HepG2 (cell line): ENCODE data around the gene P3H3. TPM values are rescaled to one million over a fixed set of nuclear protein-coding genes. Genes with fewer than 3 reads are reported as not detected.

Source experiments
- ARNT2 ChIP-seq: sonication (generic); formaldehyde crosslinking; IDR thresholded peaks from 2 replicates; pipeline ENCODE4 v1.8.0; 2022; ENCODE audit warnings: mild to moderate bottlenecking, low read depth, missing genetic modification reagents, moderate library complexity
- ELF3 ChIP-seq: IDR thresholded peaks from 2 replicates; pipeline ENCODE4 v1.6.1; 2016; ENCODE audit warnings: missing genetic modification reagents, missing compliant biosample characterization
- KDM5A ChIP-seq: fragments of 200-600 bp; sonication (generic); IDR thresholded peaks from 2 replicates; pipeline ENCODE4 v1.7.0; 2018; ENCODE audit warnings: antibody characterized with exemption, mild to moderate bottlenecking, low read length, borderline replicate concordance
- MTA3 ChIP-seq: sonication (generic); formaldehyde crosslinking; IDR thresholded peaks from 2 replicates; pipeline ENCODE4 v1.4.0; 2020; ENCODE audit warnings: missing genetic modification reagents
- MTF1 ChIP-seq: sonication (generic); formaldehyde crosslinking; IDR thresholded peaks from 2 replicates; pipeline ENCODE4 v1.5.0; 2020; ENCODE audit warnings: missing genetic modification reagents
- MXD1 ChIP-seq: sonication (generic); formaldehyde crosslinking; IDR thresholded peaks from 2 replicates; pipeline ENCODE4 v1.4.0; 2020; ENCODE audit warnings: mild to moderate bottlenecking, missing genetic modification reagents
- NFIC ChIP-seq: IDR thresholded peaks from 2 replicates; pipeline ENCODE4 v1.6.1; 2012; ENCODE audit warnings: mild to moderate bottlenecking, low read length, inconsistent platforms
- PAF1 ChIP-seq: IDR thresholded peaks from 2 replicates; pipeline ENCODE4 v1.6.1; 2016; ENCODE audit warnings: missing genetic modification reagents, missing compliant biosample characterization
- PRMT3 ChIP-seq: sonication (generic); formaldehyde crosslinking; IDR thresholded peaks from 2 replicates; pipeline ENCODE4 v1.8.1; 2022; ENCODE audit warnings: low read depth, mild to moderate bottlenecking, moderate library complexity, missing genetic modification reagents, borderline replicate concordance
- RXRA ChIP-seq: sonication (generic); formaldehyde crosslinking; IDR thresholded peaks from 2 replicates; pipeline ENCODE4 v1.5.1; 2020; ENCODE audit warnings: missing genetic modification reagents
- SMARCC2 ChIP-seq: fragments of 450-650 bp; IDR thresholded peaks from 2 replicates; pipeline ENCODE4 v1.6.1; 2017; ENCODE audit warnings: antibody characterized with exemption, mild to moderate bottlenecking
- SNAPC5 ChIP-seq: sonication (generic); formaldehyde crosslinking; IDR thresholded peaks from 2 replicates; pipeline ENCODE4 v1.8.1; 2023; ENCODE audit warnings: mild to moderate bottlenecking, missing genetic modification reagents, borderline replicate concordance
- SRSF1 ChIP-seq: fragments of 200-400 bp; formaldehyde crosslinking; optimal IDR thresholded peaks from 2 replicates; pipeline ENCODE3; 2017; ENCODE audit warnings: mild to moderate bottlenecking, low read depth, low read length, moderate library complexity
- TAF1 ChIP-seq: sonication (generic); formaldehyde crosslinking; IDR thresholded peaks from 2 replicates; pipeline ENCODE4 v1.4.0; 2020; ENCODE audit warnings: missing genetic modification reagents
- TAF15 ChIP-seq: fragments of 200-400 bp; formaldehyde crosslinking; IDR thresholded peaks from one replicate; pipeline ENCODE4 v1.6.1; 2018; ENCODE audit warnings: mild to moderate bottlenecking, low read depth, low read length; ENCODE audit not compliant: poor library complexity, severe bottlenecking
- TCF12 ChIP-seq, 2 experiments: fragments of 450-650 bp in 1 of 2; sonication (generic) in 1 of 2; formaldehyde crosslinking in 1 of 2; IDR thresholded peaks; 2 replicates each; pipeline versions ENCODE4 v1.6.1 to v1.8.0; 2017 to 2022; ENCODE audit warnings: antibody characterized with exemption in 1 of 2, mild to moderate bottlenecking in 1 of 2, missing genetic modification reagents in 1 of 2, moderate library complexity in 1 of 2
- U2AF1 ChIP-seq: fragments of 200-400 bp; formaldehyde crosslinking; optimal IDR thresholded peaks from 2 replicates; pipeline ENCODE3; 2017; ENCODE audit warnings: mild to moderate bottlenecking, low read depth, low read length
- ZBTB33 ChIP-seq: sonication (generic); formaldehyde crosslinking; IDR thresholded peaks from 2 replicates; pipeline ENCODE4 v1.4.0; 2020; ENCODE audit warnings: missing genetic modification reagents
- ZGPAT ChIP-seq: IDR thresholded peaks from 2 replicates; pipeline ENCODE4 v1.6.1; 2016; ENCODE audit warnings: mild to moderate bottlenecking
- ZNF883 ChIP-seq: sonication (generic); formaldehyde crosslinking; IDR thresholded peaks from 2 replicates; pipeline ENCODE4 v1.5.1; 2020; ENCODE audit warnings: mild to moderate bottlenecking, missing genetic modification reagents; ENCODE audit errors: not compliant biosample characterization
- polyA plus RNA-seq, 8 experiments: library from polyadenylated mRNA; depleted of rRNA in 3 of 8; stranded (reverse) in 7 of 8; unstranded in 1 of 8; fragments of >200 nt; fragmentation: Illumina TruSeq in 4 of 8; extraction: Trizol in 4 of 8; gene quantifications; 2 replicates each; pipeline versions ENCODE4 v1.2.1 to v1.2.3, GENCODE V29; 2011 to 2016; ENCODE audit warnings: low read depth in 4 of 8, missing spikeins in 1 of 8, mixed read lengths in 1 of 8; ENCODE audit not compliant: insufficient read depth in 1 of 8
- total RNA-seq, 5 experiments: library from RNA; depleted of rRNA; stranded (reverse); fragments of >200 nt; fragmentation: Illumina TruSeq; extraction: Trizol; gene quantifications; 2 replicates each; pipeline ENCODE4 v1.2.3, GENCODE V29; 2016; ENCODE audit warnings: low read depth in 1 of 5
- TF ChIP-seq, protein P1 (sequence below): sonication (generic); formaldehyde crosslinking; IDR thresholded peaks from 2 replicates; pipeline ENCODE4 v1.4.0; 2020; ENCODE audit warnings: missing genetic modification reagents

P3H3 gene
- total and polyA plus RNA-seq, 2 of the 13 experiments (the other 11 are each of a cell fraction or from before 2014, with no cell fraction given), result 20.1 to 20.5 TPM

DNA sequence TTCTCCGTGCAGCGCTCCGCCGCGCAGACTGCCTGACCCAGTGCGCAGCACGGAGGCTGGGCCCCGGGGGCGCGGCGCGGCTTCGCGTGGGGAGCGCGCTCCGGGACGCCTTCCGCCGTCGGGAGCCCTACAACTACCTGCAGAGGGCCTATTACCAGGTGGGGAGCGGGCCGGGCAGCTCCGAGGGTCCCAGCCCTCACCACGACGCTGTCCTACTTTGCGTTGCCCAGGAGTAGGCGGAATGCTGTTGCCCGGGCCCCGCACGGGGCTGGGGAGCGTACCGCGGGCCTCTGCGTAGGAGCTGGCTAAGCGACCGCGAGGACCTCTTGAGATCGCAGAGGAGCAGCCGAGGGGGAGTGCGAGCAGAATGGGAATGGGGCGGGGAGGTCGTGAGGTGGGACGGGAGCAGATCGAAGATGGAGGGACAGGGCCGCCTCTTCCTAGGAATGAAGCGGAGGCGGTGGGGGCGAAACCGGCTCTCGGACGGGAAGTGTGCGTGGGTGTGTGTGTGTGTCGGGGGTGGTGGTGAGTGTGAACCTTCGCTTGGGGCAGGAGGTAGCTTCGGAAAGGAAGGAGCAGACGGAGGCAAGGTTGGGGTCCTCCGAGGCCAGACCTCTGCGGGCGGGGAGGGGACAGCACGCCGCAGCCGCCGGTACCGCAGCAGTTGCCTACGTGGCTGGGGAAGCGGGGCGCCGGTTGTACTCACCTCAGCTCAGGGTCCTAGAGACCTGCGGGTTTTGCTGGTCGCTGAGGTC is 751 bp downstream of the P3H3 start (continued):
- TF ChIP-seq ZBTB33 (CRISPR knock-in tag) (0 out of 2 replicates have a peak, but pooled peaks have one; percentile 11), MTA3 (CRISPR knock-in tag) (no peak), KDM5A (no peak; the same call in 1 of the 2 replicates), ELF3 (CRISPR knock-in tag) (0 out of 2 replicates have a peak, but pooled peaks have one; percentile 19), SRSF1 (peak; percentile 42), PAF1 (CRISPR knock-in tag) (no peak), NFIC (no peak), ZGPAT (CRISPR knock-in tag) (0 out of 2 replicates have a peak, but pooled peaks have one; percentile 34), U2AF1 (peak; percentile 24), PRMT3 (CRISPR knock-in tag) (0 out of 2 replicates have a peak, but pooled peaks have one; percentile 43), TCF12 (IDR thresholded peaks at IDR 0.05) (no peak), TCF12 (CRISPR knock-in tag; IDR thresholded peaks at IDR 0.05) (peak; percentile 57; the same call in 1 of the 2 replicates), TAF1 (peak; percentile 77), ARNT2 (CRISPR knock-in tag) (peak; percentile 68; the same call in 1 of the 2 replicates), TAF15 (no peak), ZNF883 (CRISPR knock-in tag) (peak; percentile 61), MXD1 (CRISPR knock-in tag) (peak; percentile 75), MTF1 (CRISPR knock-in tag) (no peak), SMARCC2 (no peak), RXRA (0 out of 2 replicates have a peak, but pooled peaks have one; percentile 20), SNAPC5 (no peak)
- TF ChIP-seq, protein P1, sequence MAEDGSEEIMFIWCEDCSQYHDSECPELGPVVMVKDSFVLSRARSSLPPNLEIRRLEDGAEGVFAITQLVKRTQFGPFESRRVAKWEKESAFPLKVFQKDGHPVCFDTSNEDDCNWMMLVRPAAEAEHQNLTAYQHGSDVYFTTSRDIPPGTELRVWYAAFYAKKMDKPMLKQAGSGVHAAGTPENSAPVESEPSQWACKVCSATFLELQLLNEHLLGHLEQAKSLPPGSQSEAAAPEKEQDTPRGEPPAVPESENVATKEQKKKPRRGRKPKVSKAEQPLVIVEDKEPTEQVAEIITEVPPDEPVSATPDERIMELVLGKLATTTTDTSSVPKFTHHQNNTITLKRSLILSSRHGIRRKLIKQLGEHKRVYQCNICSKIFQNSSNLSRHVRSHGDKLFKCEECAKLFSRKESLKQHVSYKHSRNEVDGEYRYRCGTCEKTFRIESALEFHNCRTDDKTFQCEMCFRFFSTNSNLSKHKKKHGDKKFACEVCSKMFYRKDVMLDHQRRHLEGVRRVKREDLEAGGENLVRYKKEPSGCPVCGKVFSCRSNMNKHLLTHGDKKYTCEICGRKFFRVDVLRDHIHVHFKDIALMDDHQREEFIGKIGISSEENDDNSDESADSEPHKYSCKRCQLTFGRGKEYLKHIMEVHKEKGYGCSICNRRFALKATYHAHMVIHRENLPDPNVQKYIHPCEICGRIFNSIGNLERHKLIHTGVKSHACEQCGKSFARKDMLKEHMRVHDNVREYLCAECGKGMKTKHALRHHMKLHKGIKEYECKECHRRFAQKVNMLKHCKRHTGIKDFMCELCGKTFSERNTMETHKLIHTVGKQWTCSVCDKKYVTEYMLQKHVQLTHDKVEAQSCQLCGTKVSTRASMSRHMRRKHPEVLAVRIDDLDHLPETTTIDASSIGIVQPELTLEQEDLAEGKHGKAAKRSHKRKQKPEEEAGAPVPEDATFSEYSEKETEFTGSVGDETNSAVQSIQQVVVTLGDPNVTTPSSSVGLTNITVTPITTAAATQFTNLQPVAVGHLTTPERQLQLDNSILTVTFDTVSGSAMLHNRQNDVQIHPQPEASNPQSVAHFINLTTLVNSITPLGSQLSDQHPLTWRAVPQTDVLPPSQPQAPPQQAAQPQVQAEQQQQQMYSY (CRISPR knock-in tag), result no peak
